Body of pancreas (tissue), 4 donors: ENCODE measurements around the gene RBBP8NL. TPM values are rescaled to one million over a fixed set of nuclear protein-coding genes. Genes with fewer than 3 reads are reported as not detected.

Experiments used
- ATAC-seq: fragments of 150-250 bp; one replicate; pipeline ENCODE4 v1.9.1; 2016
- DNase-seq, 4 donors: peaks; one replicate each; pipeline ENCODE4 v3.0.0-alpha.2; 2019
- H3K27ac ChIP-seq, 4 donors: fragments of 200-600 bp; sonication (generic); 1 replicate in 3 of 4; 2 replicates in 1 of 4; pipeline versions ENCODE4 v1.5.1 to v1.6.1; 2016 to 2019; ENCODE audit warnings: mild to moderate bottlenecking in 1 of 4, mixed read lengths in 1 of 4, moderate library complexity in 1 of 4
- H3K27me3 ChIP-seq, 2 donors: fragments of 200-600 bp; sonication (generic); one replicate each; pipeline ENCODE4 v1.6.0; 2016; ENCODE audit warnings: mild to moderate bottlenecking in 1 of 2
- H3K36me3 ChIP-seq, 2 donors: fragments of 200-600 bp; sonication (generic); replicated peaks in 1 of 2; 2 replicates each; pipeline ENCODE4 v1.5.1; 2016; ENCODE audit warnings: low read depth in 2 of 2; ENCODE audit not compliant: insufficient read depth in 1 of 2
- H3K4me1 ChIP-seq: fragments of 200-600 bp; sonication (generic); one replicate; pipeline ENCODE4 v1.6.0; 2016
- H3K4me3 ChIP-seq, 2 donors: fragments of 200-600 bp; sonication (generic); 1 replicate in 1 of 2; 2 replicates in 1 of 2; pipeline ENCODE4 v1.5.1; 2016 to 2019
- H3K9me3 ChIP-seq, 3 donors: fragments of 200-600 bp; sonication (generic); 1 replicate in 2 of 3; 2 replicates in 1 of 3; pipeline ENCODE4 v1.5.1; 2016
- CTCF ChIP-seq, 7 experiments: fragments of 450-650 bp in 4 of 7; fragments of 200-600 bp in 3 of 7; sonication (generic) in 3 of 7; IDR thresholded peaks; one replicate each; pipeline ENCODE4 v1.5.1; 2016 to 2019; ENCODE audit warnings: antibody characterized with exemption in 7 of 7
- POLR2A ChIP-seq, 3 donors: fragments of 450-650 bp; IDR thresholded peaks; one replicate each; pipeline ENCODE4 v1.6.1; 2016; ENCODE audit warnings: antibody characterized with exemption in 3 of 3, mild to moderate bottlenecking in 2 of 3
- WGBS, 2 donors: methylation state at CpG; one replicate each; pipeline ENCODE4 v1.1.5; 2017; 5-methylcytosine and 5-hydroxymethylcytosine counted together
- intact Hi-C: fragments of 100-400 bp; cut with DNase I; formaldehyde crosslinking; loops from one replicate; pipeline ENCODE4 v1.15.1; 2023
- total RNA-seq, 2 donors: library from RNA; depleted of rRNA; stranded (reverse); fragments of >200 nt; gene quantifications; one replicate each; pipeline ENCODE4 v1.1.0, GENCODE V29; 2016

Gene RBBP8NL
- total RNA-seq, 2 donors from 2014 or later, result 2.3 TPM

DNA sequence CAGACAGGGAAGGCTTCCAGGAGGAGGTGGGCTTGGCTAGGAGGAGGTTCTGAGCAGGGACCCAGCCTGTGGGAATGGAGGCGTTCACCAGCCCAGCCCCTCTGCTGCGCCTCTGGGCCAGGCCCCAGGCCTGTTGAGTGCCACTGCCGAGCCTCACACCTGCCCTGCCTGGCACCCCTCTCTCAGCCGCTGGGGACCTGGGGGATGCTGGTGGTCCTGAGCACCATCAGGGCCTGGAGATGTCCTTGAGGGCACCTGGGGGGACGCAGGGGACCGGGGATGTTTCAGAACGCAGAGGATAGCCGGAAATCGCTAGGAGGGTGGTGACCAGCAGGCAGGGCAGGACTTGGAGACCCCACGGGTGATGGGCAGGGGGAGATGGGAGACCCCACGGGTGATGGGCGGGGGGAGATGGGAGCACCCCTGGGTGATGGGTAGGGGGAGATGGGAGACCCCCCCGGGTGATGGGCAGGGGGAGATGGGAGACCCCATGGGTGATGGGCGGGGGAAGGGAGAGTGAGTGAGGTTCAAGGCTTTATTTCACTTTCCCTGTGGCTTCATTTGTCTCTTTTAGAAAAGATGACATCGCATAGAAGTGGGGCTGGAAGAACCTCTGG, 35.7 kb upstream of the RBBP8NL start:
- no peak overlapping the region for H3K4me3 ChIP-seq
- no peaks in the 10 kb centered on the region for H3K4me1 ChIP-seq
- no peaks in the 10 kb centered on the region for H3K27me3 ChIP-seq
- no peaks in the 10 kb centered on the region for H3K9me3 ChIP-seq
- 64 to 74% methylated on average over 14 to 15 of the region's 15 CpGs for WGBS, 2 donors
- no peak for TF ChIP-seq POLR2A (IDR thresholded peaks at IDR 0.05)
- no peak for TF ChIP-seq CTCF (IDR thresholded peaks at IDR 0.05)
- no peak overlapping the region for H3K27ac ChIP-seq
- H3K36me3 ChIP-seq, result no peaks in the 10 kb centered on the region
- ATAC-seq (no peak), DNase-seq (no peak)
- intact Hi-C loops, result no loop called here

DNA sequence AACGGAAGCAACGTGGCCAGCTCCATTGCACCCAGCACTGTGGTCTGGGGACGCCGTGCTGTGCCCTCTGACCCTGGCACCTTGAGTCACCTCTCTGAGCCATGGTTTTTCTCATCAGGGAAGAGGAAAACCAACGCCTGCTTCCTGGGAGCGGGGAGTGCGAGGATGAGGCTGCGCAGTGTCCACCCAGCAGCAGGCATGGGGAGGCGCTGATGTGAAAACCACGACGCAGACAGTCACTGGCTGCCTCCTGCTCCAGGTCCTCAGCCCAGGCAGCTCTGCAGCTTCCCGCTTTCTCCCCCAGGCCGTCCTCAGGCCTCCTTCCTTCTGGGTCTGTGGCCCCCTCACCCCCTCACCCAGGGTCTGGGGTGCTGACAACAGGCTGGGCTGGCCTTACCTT, 34.5 kb upstream of the RBBP8NL start:
- DNase-seq (no peak), ATAC-seq (no peak)
- no peaks in the 10 kb centered on the region for H3K9me3 ChIP-seq
- no peaks in the 10 kb centered on the region for H3K4me1 ChIP-seq
- no peaks in the 10 kb centered on the region for H3K27me3 ChIP-seq
- H3K4me3 ChIP-seq, result no peak overlapping the region
- intact Hi-C loops, result no loop called here
- H3K27ac ChIP-seq, result no peak overlapping the region
- no peaks in the 10 kb centered on the region for H3K36me3 ChIP-seq
- TF ChIP-seq POLR2A (IDR thresholded peaks at IDR 0.05), result no peak
- no peak for TF ChIP-seq CTCF (IDR thresholded peaks at IDR 0.05)
- 80 to 91% methylated on average over 9 to 12 of the region's 13 CpGs for WGBS, 2 donors

DNA sequence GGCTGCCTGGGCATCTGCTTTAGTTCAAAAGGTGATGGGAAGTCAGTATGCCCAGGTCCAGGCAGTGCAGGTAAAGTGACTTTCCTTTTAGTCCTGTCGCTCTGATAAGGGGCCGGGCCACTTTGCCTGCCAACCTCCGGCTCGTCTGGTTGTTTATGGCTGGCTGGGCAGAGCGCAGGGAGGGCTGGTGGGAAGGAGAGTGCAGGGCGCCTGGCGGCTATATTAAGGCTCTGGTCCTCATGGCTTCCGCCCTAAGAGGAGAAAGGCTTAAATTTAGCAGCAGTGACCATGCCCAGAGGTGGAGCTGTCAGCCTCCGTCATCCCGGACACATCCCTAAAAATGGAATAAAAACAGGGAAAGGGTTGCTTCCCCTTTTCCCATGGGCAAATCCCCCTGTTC, 33.8 kb upstream of the RBBP8NL start:
- no peak overlapping the region for H3K4me3 ChIP-seq
- no peak for TF ChIP-seq CTCF (IDR thresholded peaks at IDR 0.05)
- no peak for TF ChIP-seq POLR2A (IDR thresholded peaks at IDR 0.05)
- H3K27ac ChIP-seq, result no peak overlapping the region
- WGBS, 2 donors, result 56 to 71% methylated on average over 6 to 10 of the region's 10 CpGs
- no peaks in the 10 kb centered on the region for H3K4me1 ChIP-seq
- H3K36me3 ChIP-seq, result no peaks in the 10 kb centered on the region
- H3K9me3 ChIP-seq, result no peaks in the 10 kb centered on the region
- ATAC-seq (no peak), DNase-seq (no peak)
- intact Hi-C loops, result no loop called here
- no peaks in the 10 kb centered on the region for H3K27me3 ChIP-seq

- intact Hi-C loops, result no loop called here
- Histone ChIP-seq H3K9me3 (no peaks in the 10 kb centered on the region), H3K4me1 (no peaks in the 10 kb centered on the region), H3K27me3 (no peaks in the 10 kb centered on the region), H3K4me3 (no peak overlapping the region), H3K27ac (no peak overlapping the region), H3K36me3 (no peaks in the 10 kb centered on the region)
- TF ChIP-seq POLR2A (IDR thresholded peaks at IDR 0.05), result no peak
- TF ChIP-seq CTCF (IDR thresholded peaks at IDR 0.05), result no peak
- no peak for ATAC-seq
- DNase-seq, result no peak
- WGBS, 2 donors, result 80% methylated on average over 1 to 15 of the region's 15 CpGs
Measured at GRCh38 chr20:62460678-62461077, 33.3 kb upstream of the RBBP8NL start.

DNA sequence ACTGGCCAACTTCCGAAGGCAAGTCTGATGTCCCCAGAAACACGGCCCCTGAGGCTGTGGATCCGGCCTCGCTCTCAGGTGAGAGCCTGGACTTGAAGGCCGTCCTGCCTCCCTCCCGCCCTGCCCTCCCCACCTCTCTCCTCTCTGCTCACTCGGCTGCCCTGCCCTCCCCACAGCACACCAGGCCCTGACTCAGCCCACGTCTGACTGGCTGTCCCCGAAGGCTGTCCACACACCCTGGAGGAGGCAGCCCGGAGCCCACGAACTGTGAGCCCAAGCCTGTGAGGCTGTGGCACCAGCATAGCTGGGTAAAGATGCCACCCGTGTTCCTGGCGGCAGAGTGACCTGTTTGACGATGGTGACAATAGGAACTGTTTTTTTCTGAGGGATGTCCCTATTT, 32.1 kb upstream of the RBBP8NL start:
- ATAC-seq (no peak), DNase-seq (no peak)
- no peak for TF ChIP-seq POLR2A (IDR thresholded peaks at IDR 0.05)
- TF ChIP-seq CTCF (IDR thresholded peaks at IDR 0.05), result no peak
- no peaks in the 10 kb centered on the region for H3K36me3 ChIP-seq
- WGBS, 2 donors, result 53 to 61% methylated on average over 7 to 9 of the region's 14 CpGs
- H3K9me3 ChIP-seq, result no peaks in the 10 kb centered on the region
- H3K27me3 ChIP-seq, result no peaks in the 10 kb centered on the region
- intact Hi-C loops, result no loop called here
- no peak overlapping the region for H3K4me3 ChIP-seq
- H3K4me1 ChIP-seq, result no peaks in the 10 kb centered on the region
- H3K27ac ChIP-seq, result no peak overlapping the region
